ENCODE data around the gene AGER. TPM values are rescaled to one million over a fixed set of nuclear protein-coding genes. Genes with fewer than 3 reads are reported as not detected.

AGER gene
- total RNA-seq, 1 donor from 2014 or later = 4.1 TPM

DNA sequence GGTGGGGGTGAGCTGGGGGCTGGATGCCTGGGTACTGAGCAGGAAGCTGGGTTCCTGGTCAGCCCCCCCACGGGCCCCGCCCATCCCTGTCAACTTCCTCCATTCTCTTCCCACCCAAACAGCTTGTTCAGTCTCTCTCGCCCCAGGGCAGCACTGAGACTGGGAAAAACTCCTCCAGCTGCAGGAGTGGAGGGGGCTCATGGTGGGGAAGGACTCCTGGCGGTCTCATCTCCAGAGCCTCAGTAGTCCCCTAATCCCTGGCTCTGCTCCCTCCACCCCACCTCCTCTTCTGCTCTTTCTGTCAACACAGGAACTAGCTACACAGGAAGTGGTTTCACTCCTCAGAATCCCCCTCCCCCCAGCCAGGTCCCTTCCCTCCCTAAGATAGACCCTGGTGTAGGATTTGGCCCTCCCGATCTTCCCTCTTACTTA lies 8.6 kb upstream of the AGER start, which contains the start of gene GPSM3:
Gene GPSM3, minus strand, starts transcription at position 36 of the 432 bp plus-strand sequence. CDS start 130 bp downstream, outside the sequence.
- H3K4me1 Mint-ChIP-seq (ENCODE audit: unreplicated experiment) = peaks cover 58% of the 10 kb centered on the region

GRCh38 chr6:32191696-32192607 lies 7.9 kb upstream of the AGER start:
- no peak for DNase-seq (ENCODE audit: extremely low spot score, unreplicated experiment)
- H3K36me3 Mint-ChIP-seq (ENCODE audit: unreplicated experiment) = peaks cover 8% of the 10 kb centered on the region
- TF ChIP-seq CTCF (IDR thresholded peaks at IDR 0.05) = no peak
- H3K9me3 Mint-ChIP-seq (ENCODE audit: unreplicated experiment) = no peaks in the 10 kb centered on the region
- H3K27me3 Mint-ChIP-seq (ENCODE audit: unreplicated experiment) = no peaks in the 10 kb centered on the region
- peak overlapping the region; percentile 36 for H3K4me3 Mint-ChIP-seq (ENCODE audit: unreplicated experiment)
- peaks cover 58% of the 10 kb centered on the region for H3K4me1 Mint-ChIP-seq (ENCODE audit: unreplicated experiment)
- H3K27ac Mint-ChIP-seq (ENCODE audit: unreplicated experiment) = peak overlapping the region; percentile 90

More for the DNA sequence above, 8.6 kb upstream of the AGER start, which contains the start of gene GPSM3:
- peaks cover 3% of the 10 kb centered on the region for H3K36me3 Mint-ChIP-seq (ENCODE audit: unreplicated experiment)
- peak within 1 kb of the TSS; percentile 90 for H3K27ac Mint-ChIP-seq (ENCODE audit: unreplicated experiment)
- H3K9me3 Mint-ChIP-seq (ENCODE audit: unreplicated experiment) = no peaks in the 10 kb centered on the region
- TF ChIP-seq CTCF (IDR thresholded peaks at IDR 0.05) = no peak
- H3K4me3 Mint-ChIP-seq (ENCODE audit: unreplicated experiment) = peak within 1 kb of the TSS; percentile 36
- DNase-seq (ENCODE audit: extremely low spot score, unreplicated experiment) = no peak
- H3K27me3 Mint-ChIP-seq (ENCODE audit: unreplicated experiment) = no peaks in the 10 kb centered on the region

GRCh38 chr6:32190911-32191677 lies 7.0 kb upstream of the AGER start:
- no peak for DNase-seq (ENCODE audit: extremely low spot score, unreplicated experiment)
- Mint-ChIP-seq H3K4me3 (ENCODE audit: unreplicated experiment) (peak overlapping the region; percentile 36), H3K4me1 (ENCODE audit: unreplicated experiment) (peaks cover 59% of the 10 kb centered on the region), H3K27me3 (ENCODE audit: unreplicated experiment) (no peaks in the 10 kb centered on the region), H3K9me3 (ENCODE audit: unreplicated experiment) (no peaks in the 10 kb centered on the region), H3K27ac (ENCODE audit: unreplicated experiment) (peak overlapping the region; percentile 90), H3K36me3 (ENCODE audit: unreplicated experiment) (peaks cover 15% of the 10 kb centered on the region)
- TF ChIP-seq CTCF (IDR thresholded peaks at IDR 0.05) = no peak

DNA sequence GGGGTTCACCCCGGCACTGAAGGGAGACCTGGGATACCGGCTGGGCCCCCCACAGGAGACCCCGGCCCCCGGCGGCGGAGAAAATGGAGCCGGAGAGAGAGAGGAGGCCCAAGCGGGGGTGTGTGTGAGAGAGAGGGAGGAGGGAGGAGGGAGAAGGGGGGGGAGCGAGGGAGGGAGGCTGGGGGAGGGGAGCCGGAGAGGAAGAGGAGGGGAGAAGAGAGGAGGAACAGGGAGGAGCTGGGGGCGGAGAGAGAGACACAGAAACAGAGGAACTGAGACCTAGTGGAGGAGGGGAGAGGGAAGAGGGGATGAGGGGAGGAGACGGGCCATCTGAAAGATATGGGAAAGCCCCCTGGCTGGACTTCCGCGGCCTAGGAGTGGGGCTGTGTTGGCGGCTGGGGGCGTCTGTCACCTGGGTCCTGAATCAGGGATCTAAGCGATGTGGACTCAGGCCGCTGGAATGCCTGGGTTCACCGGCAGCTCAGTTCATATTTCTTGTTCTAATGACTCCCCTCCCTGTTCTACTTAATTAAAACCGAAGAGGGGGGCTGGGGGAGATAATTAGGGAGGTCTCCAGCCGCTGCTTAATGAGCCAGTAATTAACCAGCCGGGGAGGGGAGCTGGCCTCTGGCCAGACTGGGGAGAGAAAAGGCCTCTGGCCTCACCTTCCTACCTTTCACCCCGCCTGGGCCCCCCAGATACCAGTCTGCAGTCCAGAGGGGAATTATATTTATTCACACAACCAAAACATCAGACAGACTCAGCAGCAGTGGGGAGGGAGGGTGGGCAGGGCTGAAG lies 6.2 kb upstream of the AGER start, which contains the start of gene PBX2:
Gene PBX2, minus strand, starts transcription at position 149 of the 798 bp plus-strand sequence. CDS start 287 bp downstream, outside the sequence.
- TF ChIP-seq CTCF (IDR thresholded peaks at IDR 0.05) = no peak
- no peak for DNase-seq (ENCODE audit: extremely low spot score, unreplicated experiment)
- Mint-ChIP-seq H3K27ac (ENCODE audit: unreplicated experiment) (peak within 1 kb of the TSS; percentile 95), H3K4me3 (ENCODE audit: unreplicated experiment) (peak within 1 kb of the TSS; percentile 91), H3K9me3 (ENCODE audit: unreplicated experiment) (no peaks in the 10 kb centered on the region), H3K27me3 (ENCODE audit: unreplicated experiment) (no peaks in the 10 kb centered on the region), H3K4me1 (ENCODE audit: unreplicated experiment) (peaks cover 64% of the 10 kb centered on the region), H3K36me3 (ENCODE audit: unreplicated experiment) (peaks cover 19% of the 10 kb centered on the region)

All from osteocyte (in vitro differentiated cells).